NCI-H2227 (cell line): ENCODE data around the gene PRUNE1.
A peak's percentile ranks its signal among the peaks of the same experiment; 100 is the strongest.

ENCODE experiments used
- DNase-seq: peaks from one replicate; lab custom pipeline; 2025; ENCODE audit not compliant: unreplicated experiment; lab: John Stamatoyannopoulos, UW

PRUNE1 gene

GRCh38 chr1:151049458-151049857, 41.2 kb downstream of the PRUNE1 start:
- DNase-seq = no peak

DNA sequence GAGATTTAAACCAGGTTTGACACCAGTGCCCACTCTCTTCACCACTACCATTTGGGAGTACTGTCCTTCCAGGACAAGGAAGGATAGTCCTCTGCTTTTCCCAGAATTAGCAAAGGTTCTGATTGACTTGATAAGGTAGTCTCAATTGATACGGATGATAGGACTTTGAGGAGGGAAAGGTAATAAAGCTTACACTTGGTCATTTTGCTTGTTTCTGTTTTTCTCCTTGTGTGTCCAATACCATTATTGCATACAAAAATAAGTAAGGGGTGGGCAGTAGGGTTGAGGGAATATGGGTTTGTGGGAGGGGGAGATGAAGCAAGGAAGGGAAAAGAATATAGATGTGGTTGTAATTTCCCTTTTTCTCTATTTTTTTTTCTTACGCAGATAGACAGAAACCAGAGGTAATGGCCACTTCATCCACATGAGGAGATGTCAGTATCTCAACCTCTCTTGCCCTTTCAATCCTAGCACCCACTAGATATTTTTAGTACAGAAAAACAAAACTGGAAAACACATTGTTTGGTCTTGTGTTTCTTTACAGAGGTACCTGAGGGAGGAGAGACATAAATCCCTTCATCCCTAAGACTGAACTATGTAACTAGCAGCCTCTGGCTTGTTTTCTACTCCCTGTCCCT, 41.9 kb downstream of the PRUNE1 start:
- DNase-seq = no peak

DNA sequence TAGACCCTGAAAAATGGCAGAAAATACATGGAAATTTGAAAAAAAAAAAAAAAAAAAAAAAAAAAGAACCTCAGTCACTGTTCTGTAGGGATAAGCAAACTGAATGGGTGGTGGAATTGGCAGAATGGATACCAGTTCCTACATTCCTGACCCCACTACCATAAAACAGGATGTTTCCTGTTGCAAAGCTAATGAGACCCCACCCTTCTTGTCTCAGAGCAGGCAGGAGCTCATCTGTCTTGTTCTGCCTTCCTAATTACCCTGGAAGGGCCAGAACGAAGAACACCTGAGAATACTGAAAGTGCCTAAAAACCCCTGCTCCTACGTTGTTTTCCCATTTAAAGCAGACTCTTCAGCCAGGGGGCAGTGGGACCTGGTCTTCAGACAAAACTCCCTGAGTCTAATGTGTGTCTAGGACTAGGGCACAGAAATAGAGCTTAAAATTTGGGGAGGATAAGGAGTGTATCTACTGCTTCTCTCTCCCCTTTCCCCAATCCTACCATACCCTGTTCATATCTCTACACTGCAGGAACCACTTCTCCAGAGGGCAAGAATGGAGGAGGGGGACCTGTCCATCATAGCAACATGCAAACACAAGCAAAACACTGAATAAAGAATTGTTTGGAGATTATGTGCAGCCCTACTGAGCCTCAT, 43.2 kb downstream of the PRUNE1 start:
- no peak for DNase-seq

GRCh38 chr1:151054971-151055547, 46.8 kb downstream of the PRUNE1 start:
- no peak for DNase-seq

- no peak for DNase-seq
Measured at GRCh38 chr1:151055581-151055980, 47.3 kb downstream of the PRUNE1 start.

- no peak for DNase-seq
Measured at GRCh38 chr1:151056149-151056548, 47.9 kb downstream of the PRUNE1 start.

DNA sequence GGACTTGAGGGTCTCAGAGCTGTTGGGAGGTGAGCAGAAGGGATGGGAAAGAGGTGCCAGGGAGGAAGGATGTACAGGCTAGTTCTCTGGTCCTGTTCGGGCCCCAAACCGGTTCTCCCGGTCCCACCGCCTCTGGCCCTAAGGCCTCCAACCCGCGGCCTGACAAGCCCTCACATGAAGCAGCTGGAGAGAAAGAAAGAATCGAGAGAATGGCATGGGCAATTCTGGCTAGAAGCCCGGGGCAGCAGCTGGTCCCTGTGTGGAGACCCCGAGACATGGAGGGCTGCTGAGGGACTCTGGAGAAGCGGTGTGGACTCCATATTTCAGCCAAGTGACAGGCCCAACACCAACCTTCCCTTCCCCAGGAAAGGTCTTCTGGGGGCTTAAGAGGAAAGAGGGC, 50.4 kb downstream of the PRUNE1 start:
- DNase-seq = peak; percentile 34

DNA sequence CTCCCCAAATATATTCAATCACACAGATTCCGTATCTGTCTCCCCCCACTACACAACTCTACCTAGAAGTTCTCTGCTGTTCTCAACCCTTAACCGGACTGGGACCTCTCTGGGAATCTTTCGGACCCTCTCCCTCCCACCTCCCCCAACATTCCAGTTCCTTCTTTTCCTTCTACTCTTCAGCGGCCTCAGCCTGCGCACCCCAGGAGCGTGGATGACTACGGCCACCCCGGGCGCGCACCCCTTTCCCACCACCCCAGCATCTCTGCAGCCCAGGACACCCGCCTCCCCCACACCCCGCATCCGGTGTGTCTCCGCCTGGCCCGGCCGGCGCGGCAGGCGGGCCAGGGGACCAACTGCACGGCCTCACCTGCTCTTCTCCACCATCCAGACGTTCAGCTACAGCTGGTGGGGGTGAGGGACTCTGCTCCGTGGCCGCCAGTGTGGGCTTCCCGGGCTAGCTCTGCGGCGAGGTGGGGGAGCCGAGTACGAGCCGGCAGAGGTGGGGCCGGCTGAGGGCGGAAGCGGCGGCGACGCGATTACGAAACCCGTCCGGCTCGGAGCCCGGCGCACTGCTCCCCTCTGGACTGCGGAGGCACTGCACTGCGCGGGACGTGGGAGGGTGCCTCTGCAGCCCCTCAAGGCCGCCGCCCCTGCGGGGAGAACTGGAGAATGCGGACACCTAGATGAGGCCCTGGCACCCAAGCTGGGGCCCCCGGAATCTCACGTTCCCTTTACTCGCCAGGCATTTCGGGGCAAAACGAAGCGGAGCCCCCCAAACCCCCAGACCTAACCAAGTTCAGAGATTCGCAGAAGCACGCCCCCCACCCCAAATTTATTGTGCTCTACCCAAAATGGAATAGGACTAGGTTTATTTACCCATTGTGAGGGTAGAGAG, 51.1 kb downstream of the PRUNE1 start, which contains the start of gene CDC42SE1:
TSS of gene CDC42SE1 (minus strand) at position 514 of the 898 bp plus-strand sequence. CDS start 3,892 bp downstream, outside the sequence.
- peak; percentile 93 for DNase-seq

- DNase-seq = peak; percentile 96
Measured at GRCh38 chr1:151060007-151060656, 51.9 kb downstream of the PRUNE1 start, which contains the start of gene MLLT11. Gene MLLT11, plus strand, starts transcription at chr1:151060397. Its CDS starts 6,828 bp downstream, at chr1:151067225.

GRCh38 chr1:151060657-151061421, 52.6 kb downstream of the PRUNE1 start:
- peak; percentile 54 for DNase-seq

DNA sequence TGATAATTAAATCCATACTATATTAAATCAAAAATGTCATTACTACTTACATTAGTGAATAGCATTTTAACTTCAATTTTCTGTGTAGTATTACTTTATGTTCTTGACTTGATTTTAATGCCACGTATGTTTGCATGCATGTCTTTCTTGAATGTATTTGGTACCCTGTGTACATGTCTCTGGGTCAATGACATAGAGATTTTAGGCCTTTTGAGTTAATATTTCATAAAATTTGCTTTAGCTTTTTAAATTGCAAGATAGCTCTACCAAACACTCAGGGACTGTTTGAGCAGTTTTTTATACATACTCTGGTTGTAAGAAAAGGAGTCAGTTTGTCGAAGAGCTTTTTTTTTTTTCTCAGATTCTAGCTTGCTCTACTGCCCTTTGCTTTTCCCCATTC, 53.5 kb downstream of the PRUNE1 start:
- DNase-seq = no peak

DNA sequence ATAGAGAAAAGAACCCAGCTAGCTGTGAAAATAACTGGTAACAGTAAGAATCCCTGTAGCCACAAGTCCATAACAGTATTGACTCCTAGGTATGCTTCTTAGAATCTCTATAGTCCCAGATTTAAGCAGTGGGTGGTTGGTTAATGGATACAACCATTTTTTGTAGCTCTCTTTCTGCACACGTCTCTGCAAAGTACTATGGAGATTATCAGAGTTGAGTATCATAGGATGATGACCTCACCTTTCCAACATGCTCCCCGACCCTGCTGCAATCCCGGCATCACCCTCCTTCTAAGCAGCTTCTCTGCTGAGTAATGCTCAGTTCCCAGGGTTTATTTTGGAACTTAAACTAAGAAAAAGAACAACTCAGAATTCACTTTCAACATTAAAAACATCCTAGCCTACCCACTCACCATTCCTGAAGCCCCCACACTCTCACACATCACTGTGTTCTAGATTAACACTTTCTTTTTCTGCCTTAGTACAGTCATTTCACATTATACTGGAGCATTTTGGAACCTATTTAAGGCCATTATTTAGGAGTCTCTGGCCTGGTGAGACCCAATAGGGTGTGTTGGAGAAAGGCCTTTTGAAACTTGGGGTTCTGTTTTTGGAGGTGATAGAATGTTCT, 54.6 kb downstream of the PRUNE1 start:
- peak; percentile 18 for DNase-seq

DNA sequence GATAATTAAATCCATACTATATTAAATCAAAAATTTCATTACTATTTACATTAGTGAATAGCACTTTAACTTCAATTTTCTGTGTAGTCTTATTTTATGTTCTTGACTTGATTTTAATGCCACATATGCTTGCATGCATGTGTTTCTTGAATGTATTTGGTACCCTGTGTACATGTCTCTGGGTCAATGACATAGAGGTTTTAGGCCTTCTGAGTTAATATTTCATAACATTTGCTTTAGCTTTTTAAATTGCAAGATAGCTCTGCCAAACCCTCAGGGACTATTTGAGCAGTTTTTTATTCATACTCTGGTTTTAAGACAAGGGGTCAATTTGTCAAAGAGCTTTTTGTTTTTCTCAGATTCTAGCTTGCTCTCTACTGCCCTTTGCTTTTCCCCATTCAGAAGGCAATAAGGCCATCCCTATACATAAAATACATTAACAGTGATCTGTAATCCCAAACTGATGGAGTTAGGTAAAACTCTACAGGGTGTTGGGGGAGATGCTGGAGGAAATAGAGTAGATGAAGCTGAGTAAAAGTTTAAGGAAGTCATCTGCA, 56.9 kb downstream of the PRUNE1 start:
- no peak for DNase-seq

- DNase-seq = no peak
Measured at GRCh38 chr1:151067185-151067584, 58.9 kb downstream of the PRUNE1 start.

DNA sequence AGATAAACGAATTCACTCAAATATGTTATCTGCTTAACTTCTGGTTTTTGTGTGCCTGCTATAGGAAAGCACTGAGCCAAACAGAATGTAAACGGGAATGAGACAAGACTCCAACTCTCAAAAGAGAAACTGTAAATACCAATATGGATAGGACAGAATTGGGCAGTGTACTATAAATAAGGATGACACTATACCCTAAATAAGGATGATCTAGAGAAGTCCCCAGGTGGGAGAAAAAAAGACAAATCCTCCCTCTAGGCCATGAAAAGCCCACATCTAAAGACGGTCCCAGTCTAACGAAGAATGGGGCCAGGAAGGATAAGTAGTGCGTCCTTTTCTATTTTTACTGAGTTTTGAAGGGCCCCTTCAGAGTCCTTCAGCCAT, 60.8 kb downstream of the PRUNE1 start:
- no peak for DNase-seq

GRCh38 chr1:151070474-151071276, 62.4 kb downstream of the PRUNE1 start, which contains the start of gene GABPB2:
Gene GABPB2, plus strand, starts transcription at chr1:151070761. Its CDS starts 17,429 bp downstream, at chr1:151088190.
- DNase-seq = peak; percentile 86

- peak; percentile 62 for DNase-seq
Measured at GRCh38 chr1:151072224-151072623, 64.0 kb downstream of the PRUNE1 start.
